Activated naive CD4-positive, alpha-beta T cell treated with Interleukin-2 at 50 U/mL for 16 hours (primary cell): ENCODE measurements around the gene RNF19B.
A peak's percentile ranks its signal among the peaks of the same experiment; 100 is the strongest.
"Not testable (repeated sequence)": the region's sequence is repeated elsewhere in the genome, so short reads cannot be mapped to it uniquely, and the experiment has no call there.

Experiments used
- DNase-seq: peaks from one replicate; pipeline ENCODE4 v3.0.0-alpha.2; 2020

The RNF19B gene, protein sequence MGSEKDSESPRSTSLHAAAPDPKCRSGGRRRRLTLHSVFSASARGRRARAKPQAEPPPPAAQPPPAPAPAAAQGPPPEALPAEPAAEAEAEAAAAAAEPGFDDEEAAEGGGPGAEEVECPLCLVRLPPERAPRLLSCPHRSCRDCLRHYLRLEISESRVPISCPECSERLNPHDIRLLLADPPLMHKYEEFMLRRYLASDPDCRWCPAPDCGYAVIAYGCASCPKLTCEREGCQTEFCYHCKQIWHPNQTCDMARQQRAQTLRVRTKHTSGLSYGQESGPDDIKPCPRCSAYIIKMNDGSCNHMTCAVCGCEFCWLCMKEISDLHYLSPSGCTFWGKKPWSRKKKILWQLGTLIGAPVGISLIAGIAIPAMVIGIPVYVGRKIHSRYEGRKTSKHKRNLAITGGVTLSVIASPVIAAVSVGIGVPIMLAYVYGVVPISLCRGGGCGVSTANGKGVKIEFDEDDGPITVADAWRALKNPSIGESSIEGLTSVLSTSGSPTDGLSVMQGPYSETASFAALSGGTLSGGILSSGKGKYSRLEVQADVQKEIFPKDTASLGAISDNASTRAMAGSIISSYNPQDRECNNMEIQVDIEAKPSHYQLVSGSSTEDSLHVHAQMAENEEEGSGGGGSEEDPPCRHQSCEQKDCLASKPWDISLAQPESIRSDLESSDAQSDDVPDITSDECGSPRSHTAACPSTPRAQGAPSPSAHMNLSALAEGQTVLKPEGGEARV

DNA sequence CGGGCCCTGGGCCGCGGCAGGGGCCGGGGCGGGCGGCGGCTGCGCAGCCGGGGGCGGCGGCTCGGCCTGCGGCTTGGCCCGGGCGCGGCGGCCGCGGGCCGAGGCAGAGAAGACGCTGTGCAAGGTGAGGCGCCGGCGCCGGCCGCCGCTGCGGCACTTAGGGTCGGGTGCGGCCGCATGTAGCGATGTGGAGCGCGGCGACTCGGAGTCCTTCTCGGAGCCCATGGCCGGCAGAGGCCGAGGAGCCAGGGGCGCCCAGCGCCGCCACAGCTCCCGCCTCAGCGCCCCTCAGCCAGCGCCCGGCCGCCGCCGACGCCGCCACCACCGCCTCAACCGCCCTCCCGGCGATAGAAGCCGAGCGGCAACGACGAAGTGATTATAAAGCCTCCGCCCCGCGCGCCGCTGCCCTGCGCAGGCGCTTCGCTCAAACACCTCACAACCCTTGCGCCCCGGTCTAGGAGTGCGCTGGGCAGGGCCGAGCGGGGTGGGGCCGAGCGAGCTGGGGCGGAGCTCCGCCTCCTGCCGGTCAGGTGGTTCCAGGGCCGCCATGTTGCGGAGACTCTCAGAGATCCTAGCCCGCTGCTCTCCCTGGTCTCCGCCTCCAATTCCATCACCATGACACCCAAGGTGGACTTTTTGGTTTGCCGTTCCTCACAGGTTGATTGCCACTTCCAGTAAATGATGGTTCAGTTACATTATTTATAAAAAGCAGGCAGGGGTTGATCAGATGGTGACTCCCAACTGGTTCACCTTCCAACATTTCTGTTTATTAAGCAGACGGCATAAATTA is at the start of gene RNF19B:
RNF19B (minus strand) TSS at position 349 of the 790 bp plus-strand sequence; CDS start at position 225, 124 bp downstream.
- peak; percentile 96 for DNase-seq

DNA sequence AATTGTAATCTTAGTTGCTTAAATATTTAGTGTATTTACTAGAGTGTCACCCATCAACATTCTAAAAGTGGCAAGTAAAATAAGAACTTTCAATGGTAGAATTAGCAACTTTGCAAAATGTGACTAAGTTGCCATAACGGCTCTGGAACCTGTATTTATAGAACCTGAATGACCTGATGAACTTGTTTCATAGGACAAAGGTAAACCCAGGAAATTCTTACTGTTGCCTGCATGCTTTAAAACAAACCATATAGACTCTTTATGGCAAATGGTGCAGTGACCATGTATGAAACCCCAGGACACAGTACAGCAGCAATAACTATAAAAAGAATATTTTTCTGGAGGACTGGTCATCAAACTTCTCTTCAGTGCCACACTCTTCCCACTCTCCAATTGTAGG is 49.2 kb upstream of the RNF19B start:
- DNase-seq: no peak

DNA sequence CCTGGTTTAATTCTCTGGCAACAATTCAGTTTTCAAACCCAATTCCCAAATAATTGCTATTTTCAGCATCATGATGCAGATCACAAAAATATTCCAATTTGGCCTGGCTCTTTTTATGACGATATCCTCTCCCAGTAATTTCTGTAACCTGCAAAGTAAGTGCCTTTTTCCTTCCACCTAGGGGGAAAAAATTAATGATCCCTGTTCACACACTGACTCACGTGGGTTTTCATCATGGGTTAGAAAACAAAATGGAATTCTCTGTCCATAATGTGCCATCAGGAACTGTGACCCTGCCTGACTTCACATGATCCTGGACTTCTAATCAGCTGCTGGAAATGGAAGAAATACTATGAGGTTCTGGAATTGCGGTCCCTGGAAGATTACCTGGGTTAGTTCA is 47.6 kb upstream of the RNF19B start:
- no peak for DNase-seq

DNA sequence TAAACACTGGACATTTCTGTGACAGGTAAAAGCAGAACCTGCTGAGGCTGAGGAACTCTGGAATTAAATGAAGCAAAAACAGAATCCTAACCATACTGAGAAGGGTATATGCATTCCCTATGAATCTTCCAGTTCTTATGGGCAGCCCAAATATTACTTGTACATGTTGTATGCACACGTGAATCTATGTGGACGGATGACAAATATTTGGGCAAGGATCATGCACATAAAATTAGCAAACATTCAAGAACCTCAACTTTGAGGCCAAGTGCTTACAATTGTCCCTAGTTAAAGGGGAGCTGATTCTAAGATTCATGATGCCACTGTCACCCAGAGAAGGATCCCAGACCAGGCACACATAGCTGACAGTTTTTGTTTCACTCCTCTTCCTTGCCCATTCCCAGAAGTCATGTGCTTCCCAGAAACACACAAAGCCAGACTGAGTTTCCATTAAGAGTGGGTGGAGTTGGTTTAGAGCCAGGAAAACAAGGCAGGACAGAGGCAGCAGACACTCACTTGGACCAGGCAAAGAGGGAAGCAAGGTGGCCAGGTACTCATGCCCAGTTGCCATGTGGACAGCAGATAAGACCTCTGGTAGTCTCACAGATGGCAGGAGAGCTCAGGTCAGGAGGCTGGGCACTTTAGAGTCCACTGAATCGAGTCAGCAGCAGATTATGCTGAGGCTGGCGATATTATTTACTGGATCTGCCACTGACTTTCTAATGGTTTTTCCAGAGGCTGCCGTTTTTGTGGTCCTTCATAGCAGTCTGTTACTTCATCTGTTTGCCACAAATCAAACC is 46.5 kb upstream of the RNF19B start:
- DNase-seq: no peak

DNA sequence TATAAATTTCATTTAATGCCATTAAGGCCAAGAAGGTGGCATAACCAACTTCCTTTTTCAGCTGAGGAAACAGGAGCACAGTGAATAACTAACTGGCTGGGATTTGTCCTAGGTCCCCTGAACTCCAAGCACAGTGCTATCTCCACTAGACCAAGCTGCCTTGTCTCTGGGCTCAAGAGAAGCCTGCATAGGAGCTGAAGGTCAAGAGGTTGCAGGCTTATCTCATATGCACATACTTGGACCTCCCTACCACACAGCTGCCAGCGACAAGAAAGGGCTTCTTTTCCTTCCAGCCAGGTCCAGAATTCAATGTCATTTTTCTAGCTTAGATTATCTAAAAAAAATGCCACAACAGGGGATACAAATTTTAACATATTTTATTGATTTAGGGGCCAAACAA is 45.0 kb upstream of the RNF19B start:
- DNase-seq: no peak

DNA sequence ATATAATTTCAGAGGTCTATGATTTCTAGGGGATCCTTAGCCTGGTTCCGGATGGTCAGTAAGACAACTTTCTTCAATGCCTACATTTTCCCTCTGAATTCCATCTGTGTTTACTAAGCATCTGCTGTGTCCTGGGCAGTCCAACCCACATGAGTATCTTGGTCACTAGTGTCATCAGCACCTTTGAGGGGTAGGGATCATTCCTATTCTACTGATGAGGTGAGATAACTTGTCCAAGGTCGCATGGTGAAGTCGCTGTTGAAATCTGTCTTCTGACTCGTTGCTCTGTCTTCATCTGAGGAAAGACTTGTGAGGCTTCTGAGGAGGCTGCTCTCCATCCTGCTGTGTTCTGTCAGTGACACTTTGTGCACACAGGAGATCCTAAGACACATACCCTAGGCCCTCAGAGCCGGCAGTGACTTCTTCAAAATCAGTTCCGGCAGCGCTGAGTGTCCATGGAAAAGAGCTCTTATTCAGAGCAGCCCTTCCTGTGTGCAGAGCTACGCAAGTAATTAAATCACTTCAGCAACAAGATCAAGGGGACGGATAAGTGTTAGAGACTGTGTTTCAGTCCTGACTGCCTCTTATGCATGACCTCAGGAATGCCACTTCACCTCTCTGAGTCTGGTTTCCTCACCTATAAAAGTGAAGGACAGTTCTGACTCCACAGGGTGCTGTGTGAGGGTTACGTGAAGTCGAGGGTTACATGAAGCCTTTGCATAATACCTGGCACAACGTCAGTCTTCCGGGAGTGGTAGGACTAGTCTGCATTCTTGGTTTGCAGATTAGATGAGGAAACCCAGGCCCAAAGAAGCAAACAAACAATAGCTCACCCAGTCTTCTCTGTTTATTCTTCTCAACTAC is 43.7 kb upstream of the RNF19B start:
- DNase-seq: no peak

DNA sequence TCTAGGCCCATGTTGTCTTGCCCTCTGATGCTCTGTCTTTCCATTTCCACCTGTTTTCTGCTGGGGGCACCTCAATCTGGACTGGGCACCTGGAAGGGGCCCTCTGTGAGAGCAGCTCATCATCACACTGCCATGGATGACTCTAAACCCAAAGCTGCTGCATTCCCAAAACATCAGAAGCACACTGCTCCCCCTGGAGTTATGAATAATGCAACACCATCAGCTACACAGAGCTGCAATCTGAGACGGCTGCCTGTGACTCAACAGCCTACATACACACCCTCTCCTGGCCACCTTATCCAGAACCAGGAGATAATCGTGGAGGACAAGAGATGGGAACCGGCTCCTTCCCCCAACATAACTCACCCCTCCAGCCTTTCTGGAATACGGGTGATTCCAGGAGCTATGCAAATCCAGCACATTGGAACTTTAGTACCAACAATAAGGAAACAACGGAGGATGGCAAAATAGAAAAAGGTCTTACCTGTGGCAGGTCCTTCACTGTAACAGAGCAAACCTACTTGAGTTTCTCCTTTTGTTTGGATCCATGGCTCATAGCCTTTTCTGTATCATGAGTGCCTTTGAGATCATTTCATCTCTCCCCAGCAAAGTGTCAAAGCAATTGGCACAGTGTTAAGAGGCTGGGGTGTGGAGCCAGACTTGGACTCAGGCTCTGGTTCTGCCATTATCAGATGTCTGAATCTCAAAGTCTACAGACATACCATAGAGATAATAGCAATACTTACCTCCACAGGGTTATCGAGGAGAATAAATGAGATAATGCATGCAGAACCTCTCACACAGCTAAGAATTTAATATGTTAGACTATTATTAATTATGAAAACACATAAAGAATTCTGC is 42.8 kb upstream of the RNF19B start:
- no peak for DNase-seq

DNA sequence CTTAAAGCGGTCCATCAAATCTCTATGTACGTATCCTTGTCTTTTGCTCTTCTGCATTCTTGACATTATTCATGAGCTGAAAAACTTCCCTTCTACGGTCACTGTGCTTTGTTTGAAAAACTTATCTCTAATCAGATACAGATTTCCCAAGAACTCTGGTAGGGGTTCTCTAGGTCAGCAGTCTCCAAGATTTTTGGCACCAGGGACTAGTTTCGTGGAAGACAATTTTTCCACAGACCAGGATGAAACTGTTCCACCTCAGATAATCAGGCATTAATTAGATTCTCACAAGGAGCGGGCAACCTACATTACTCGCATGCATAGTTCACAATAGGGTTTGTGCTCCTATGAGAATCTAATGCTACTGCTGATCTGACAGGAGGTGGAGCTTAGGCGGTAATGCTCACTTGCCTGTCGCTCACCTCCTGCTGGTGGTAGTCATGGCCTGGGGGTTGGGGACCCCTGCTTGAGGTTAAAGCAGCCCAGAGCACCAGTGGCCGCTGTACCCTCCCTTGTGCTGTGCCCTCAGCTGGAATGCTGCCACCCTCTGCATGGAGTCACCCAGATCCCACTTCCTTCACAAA is 41.3 kb upstream of the RNF19B start:
- no peak for DNase-seq

DNA sequence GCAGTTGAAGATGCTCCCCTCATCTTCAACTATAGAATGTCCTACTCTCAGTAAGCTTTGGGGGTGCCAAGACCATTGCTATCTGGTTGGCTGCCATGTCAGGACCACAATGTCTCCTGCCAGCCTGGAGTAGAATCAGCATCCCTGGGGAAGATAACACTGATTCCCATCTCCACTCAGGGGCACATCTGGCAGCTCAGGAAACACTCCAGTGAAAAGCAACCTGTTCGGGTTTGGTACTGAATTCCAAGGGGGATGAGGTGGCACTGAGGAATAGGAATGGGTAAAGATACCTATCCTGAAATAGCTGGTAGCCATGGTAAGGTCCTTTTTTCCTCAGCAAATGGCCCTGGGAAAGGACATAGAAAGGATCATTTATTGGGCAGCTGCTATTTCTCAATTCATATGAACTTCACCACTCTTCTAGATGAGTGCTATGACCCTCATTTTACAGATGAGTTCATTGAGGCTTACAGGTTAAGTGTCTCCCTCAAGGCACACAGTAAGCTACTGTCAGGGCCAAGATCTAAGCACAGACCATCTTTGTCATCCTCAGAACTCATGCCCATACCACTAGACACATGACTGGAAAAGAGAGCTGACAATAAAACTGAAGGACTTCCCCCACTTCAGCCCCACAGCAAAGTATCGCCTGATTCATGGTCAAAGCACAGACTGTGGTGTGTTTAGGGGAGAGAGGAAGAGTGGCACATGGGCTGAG is 40.7 kb upstream of the RNF19B start:
- DNase-seq: no peak

DNA sequence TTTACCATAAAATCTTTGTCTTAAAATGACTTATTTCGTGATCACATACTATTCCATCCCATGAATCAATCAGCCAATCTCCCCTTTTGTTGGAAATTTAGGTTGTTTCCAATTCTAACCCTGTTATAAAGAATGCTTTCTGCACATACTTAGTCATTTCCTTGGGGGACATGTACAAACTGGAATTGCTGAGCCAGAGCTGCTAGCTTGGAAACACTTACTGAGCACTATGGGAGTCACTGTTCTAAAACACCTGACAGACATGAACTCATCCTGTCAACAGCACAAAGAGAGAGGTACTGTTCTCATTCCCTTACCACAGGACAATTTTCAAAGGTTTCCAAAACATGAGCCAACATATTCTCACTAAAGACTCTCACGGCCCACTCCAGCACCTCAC is 40.0 kb upstream of the RNF19B start:
- DNase-seq: no peak

DNA sequence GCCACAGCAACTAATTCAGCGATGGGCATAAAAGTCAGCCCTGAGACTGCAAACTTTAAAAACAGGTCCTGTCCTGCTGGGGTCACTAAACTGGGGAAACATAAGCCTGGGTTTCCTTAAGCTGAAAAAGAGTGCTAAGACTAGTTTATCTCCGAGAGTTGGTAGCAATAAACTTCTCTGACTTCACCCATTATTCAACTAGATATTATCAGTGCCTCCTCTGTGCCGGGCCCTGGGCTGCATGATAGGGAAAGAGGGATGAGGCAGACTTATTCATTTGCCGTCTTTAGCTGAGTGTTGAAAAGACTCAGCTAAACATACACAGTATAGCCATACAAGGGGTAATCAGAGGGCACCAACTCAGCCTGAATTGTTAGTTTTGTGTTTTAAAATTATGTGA is 39.0 kb upstream of the RNF19B start:
- no peak for DNase-seq

DNA sequence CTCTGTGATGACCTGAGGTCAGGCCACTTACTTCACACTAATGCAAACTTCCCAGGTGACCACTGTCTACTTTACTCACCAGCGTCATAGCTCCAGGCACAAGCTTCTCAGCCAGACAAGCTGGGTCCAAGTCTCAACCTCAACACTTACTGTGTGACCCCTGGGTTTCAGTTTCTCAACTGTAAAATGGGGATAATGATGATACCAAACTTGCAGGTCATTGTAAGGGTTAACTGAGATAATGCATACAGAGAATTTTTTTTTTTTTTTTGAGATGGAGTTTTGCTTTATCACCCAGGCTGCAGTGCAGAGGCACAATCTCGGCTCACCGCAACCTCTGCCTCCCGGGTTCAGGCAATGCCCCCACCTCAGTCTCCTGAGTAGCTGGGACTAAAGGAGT is 37.4 kb upstream of the RNF19B start:
- no peak for DNase-seq

DNA sequence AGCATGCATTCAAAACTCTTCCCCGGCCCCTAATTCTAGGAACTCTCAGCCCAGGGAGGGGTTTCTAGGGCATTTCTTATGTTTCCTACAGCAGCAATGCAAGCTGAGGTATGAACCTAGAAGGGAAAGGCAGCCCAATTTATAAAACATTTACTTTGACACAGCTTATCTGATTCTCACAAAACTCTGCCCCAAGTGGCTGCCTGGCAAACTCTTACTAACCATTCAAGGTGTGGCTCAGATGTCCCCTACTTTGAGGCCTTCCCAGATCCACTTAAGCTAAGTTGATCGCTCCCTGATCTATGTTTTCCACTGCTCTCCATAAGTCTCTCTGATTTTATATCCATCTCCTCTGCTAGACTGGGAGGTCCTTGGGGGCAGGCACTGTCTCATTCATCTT is 36.7 kb upstream of the RNF19B start:
- no peak for DNase-seq

DNA sequence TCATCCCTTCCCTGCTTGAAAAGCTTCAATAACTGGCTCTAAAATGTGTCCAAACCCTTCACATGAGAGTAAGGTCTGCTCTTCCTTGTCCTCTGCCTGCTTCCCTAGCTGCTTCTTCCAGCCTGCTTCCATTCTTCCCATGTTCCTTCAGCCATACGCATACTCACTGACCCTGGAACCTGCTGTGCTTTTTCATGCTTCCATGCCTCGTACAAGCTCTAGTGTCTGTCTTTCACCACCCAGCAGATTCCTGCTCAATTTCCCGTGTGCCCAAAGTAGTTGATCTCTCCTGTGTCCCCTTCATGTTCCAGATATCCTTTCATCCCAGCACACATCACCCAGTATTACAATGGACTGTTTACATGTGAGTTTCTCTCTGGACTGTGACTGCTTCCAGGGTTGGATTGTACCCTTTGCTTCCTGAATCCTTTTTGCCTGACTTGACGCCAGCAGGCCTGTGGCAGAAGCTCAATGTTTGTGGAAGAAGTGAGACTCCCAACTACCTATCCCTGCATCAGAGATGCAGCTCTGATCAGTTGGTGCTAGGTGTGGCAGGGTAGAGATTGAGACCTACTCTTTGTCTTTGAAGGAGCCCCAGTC is 35.9 kb upstream of the RNF19B start:
- DNase-seq: no peak

DNA sequence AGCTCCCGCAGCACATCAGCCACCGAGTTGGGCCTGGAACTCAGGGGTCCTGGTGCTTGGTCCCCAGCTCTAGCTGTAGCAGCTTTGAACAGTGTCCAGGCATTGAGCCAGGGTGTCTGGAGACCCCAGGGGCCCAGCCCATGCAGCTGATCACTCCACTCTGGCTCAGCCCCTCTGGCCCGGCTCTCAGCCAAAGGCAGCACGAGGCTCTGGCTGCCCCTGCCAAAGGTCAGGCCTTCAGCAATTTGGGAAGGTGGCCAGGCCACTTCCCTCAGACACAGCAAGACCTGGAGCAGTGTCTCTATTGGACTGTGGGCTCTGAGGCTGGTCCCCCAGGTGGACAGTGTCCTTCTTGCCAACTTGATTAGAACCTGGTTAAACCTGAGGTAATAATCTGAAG is 34.4 kb upstream of the RNF19B start:
- no peak for DNase-seq

DNA sequence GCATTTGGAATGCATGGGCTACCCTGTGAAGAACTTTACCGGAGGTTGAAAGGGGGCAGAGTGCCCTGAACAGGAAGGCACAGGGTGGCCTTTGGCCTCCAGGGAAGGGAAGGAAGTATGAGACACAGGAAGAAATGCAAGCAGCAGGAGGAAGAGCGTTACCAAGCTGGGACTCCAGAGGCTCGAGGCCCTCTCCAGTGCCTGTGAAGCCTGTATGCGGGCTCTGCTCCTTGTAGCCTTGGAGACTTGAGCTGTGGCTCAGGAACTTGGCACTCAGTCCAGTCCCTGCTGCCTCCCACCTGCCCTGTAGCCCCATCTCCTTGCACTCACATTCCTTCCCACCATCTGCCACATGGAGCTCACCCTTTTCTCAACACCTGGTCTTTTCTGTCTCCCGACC is 33.5 kb upstream of the RNF19B start:
- no peak for DNase-seq

DNA sequence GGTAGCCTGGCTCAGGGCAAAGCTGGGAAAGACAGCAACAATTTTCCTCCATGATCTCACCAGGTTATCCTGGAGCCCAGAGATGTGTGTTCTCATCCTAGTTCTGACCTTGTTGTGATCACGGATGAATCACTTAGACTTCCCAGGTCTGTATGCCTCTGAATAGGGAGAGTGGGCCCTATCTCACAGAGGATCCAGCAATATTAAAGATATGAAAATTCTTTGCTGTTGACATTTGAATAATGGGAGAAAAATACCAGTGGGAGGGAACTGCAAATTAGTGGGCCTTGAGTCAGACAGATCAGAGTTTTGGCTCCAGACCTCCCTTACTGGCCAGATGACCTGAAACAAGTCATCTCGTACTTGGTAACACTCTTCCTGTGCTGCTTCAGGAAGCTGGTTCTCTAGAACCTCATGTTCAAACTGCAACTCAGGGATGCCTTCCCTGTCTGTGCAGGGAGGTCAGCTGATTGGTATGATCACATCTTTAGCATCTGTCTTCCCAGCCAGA is 32.8 kb upstream of the RNF19B start:
- DNase-seq: no peak

DNA sequence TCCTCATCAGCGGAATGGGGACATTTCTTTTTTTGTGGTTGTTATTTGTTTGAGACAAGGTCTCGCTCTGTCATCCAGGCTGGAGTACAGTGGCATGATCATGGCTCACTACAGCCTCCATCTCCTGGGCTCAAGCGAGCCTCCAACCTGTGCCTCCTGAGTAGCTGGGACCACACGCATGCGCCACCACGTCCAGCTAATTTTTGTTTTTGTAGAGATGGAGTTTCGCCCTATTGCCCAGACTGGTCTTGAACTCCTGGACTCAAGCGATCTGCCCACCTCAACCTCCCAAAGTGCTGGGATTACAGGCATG is 28.7 kb upstream of the RNF19B start:
- DNase-seq: not testable (repeated sequence)
